ENCODE data around the gene PLCZ1.

GRCh38 chr12:18684430-18684829 lies 53.4 kb downstream of the PLCZ1 start:
- TF ChIP-seq POLR2AphosphoS5 (IDR thresholded peaks at IDR 0.05; ENCODE audit: insufficient read depth in 1 of 2, low read depth in 1 of 2) (no peak), CTCF (IDR thresholded peaks at IDR 0.05) (no peak), POLR2A (IDR thresholded peaks at IDR 0.05) (no peak)
